Right forelimb (tissue), 1 donor: ENCODE measurements around the gene RIMOC1.
"Not testable (repeated sequence)": the region's sequence is repeated elsewhere in the genome, so short reads cannot be mapped to it uniquely, and the experiment has no call there.

Source experiments
- DNase-seq: peaks from one replicate; pipeline ENCODE4 v3.0.0-alpha.2; 2018

RIMOC1 gene

DNA sequence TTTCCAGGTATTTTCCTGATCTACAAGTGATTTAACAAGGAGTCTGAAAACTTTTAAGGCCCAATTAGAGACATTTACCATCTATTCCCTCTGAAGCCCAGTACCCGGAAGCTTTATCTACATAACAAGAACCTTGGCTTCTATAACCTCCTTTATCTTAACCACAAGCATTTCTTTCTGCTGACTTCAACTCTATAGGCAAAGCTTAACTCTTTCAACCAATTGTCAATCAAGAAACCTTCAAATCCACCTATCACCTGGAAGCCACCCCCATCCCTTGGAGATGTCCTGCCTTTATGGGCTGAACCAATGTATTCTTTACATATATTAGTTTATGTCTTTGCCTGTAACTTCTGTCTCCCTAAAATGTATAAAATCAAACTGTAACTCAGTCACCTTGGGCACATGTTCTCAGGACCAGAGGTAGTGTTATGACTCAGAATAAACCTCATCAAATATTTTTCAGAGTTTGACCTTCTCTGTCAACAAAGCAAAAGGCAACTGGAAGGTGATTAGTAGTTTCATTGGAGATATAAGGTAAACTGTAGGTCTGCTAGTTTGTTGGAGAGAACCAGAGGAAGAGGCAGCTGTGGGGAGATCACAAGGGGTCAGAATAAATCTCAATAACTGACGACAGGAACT is 13.0 kb upstream of the RIMOC1 start:
- no peak for DNase-seq

GRCh38 chr5:41892031-41892430 is 12.1 kb upstream of the RIMOC1 start:
- DNase-seq = no peak

- no peak for DNase-seq
Measured at GRCh38 chr5:41893074-41893851, 10.9 kb upstream of the RIMOC1 start.

DNA sequence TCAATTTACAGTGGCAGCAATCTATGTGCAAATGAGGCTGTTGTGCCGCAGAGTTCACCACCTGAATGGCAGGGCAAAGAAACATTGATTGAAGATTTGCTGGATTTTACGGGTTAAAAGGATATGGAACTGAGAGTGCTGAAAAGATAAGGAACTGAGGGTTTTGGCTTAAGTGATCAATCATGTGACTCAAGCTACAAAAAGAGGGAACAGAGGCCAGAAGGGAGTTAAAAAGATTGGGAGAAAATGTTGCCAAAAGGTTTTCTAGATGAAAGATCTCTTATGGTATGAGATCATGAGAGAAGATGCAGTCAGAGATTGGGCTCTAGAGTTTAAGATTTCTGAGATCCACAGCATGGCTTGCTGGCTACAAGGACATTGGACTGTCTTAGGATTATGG is 7.9 kb upstream of the RIMOC1 start:
- no peak for DNase-seq

- no peak for DNase-seq
Measured at GRCh38 chr5:41903382-41903891, 707 bp upstream of the RIMOC1 start.

GRCh38 chr5:41906151-41906550 is 2.0 kb downstream of the RIMOC1 start:
- DNase-seq = no peak

- no peak for DNase-seq
Measured at GRCh38 chr5:41908374-41909079, 4.4 kb downstream of the RIMOC1 start.

- no peak for DNase-seq
Measured at GRCh38 chr5:41918105-41918504, 14.0 kb downstream of the RIMOC1 start.

DNA sequence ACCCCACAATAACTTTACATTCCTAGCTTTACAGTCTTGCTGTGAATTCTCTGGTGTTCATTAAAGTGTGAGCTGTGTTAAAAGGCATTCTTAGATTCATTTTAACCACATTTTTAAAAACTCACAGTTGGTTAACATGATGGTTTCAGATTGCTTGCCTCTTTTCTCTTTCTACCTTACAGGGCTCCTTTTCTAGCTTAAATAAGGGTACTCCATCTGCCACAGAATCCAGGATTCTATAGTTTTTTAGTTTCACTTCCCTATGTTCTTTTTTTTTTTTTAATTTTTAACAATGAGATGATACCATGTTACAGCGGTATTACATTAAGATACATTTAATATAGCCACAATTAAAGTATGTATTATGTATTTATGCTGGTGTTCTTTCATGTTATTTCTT is 17.0 kb downstream of the RIMOC1 start:
- DNase-seq = no peak

- DNase-seq = no peak
Measured at GRCh38 chr5:41921874-41922273, 17.7 kb downstream of the RIMOC1 start.

- DNase-seq = no peak
Measured at GRCh38 chr5:41924526-41924871, 20.4 kb downstream of the RIMOC1 start.

- DNase-seq = peak; percentile 89
Measured at GRCh38 chr5:41924872-41925554, 20.9 kb downstream of the RIMOC1 start, which contains the start of gene FBXO4. Gene FBXO4 (plus strand): TSS chr5:41925281. CDS start chr5:41925310, 29 bp downstream.

GRCh38 chr5:41925555-41925951 is 21.4 kb downstream of the RIMOC1 start:
- DNase-seq = no peak

- DNase-seq = no peak
Measured at GRCh38 chr5:41927604-41928003, 23.5 kb downstream of the RIMOC1 start.

- no peak for DNase-seq
Measured at GRCh38 chr5:41929035-41929434, 24.9 kb downstream of the RIMOC1 start.

DNA sequence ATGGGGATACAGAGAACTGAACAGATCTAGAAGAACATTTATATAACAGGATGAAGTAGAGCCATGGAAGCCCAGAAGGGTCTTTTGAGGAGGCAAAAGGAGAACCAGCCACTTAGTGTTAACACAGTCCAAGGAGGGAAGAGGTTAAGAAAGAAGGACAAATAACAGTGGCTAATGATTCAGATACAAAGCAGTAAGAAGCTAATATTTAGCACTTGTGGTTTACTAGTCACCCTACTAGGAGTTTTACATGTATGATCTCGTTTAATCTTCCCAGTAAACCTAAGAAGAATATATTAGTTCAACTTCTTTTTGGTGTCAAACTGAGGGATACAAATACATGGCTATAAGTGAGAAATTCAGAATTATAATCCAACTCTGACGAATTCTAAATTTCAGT is 28.6 kb downstream of the RIMOC1 start:
- DNase-seq = no peak

DNA sequence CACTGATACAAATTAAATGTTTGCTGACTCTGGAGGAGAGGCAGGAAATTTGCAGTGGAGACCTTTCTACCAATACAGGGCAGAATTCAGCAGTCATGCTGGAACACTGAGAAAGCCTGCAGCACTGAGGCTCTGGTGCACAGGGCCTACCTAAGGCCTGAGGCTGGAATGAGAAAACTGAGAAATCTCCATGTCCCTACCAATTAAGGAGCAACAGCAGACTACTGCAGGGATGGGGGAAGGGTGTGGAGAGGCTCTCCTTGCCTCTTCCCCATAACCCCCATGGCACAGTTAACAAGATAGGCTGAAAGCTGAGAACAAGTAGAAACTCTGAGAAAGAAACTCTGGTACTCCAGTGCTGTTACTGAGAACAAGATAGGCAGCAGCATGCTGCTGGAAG is 31.4 kb downstream of the RIMOC1 start:
- no peak for DNase-seq

- no peak for DNase-seq
Measured at GRCh38 chr5:41940641-41941040, 36.5 kb downstream of the RIMOC1 start.

DNA sequence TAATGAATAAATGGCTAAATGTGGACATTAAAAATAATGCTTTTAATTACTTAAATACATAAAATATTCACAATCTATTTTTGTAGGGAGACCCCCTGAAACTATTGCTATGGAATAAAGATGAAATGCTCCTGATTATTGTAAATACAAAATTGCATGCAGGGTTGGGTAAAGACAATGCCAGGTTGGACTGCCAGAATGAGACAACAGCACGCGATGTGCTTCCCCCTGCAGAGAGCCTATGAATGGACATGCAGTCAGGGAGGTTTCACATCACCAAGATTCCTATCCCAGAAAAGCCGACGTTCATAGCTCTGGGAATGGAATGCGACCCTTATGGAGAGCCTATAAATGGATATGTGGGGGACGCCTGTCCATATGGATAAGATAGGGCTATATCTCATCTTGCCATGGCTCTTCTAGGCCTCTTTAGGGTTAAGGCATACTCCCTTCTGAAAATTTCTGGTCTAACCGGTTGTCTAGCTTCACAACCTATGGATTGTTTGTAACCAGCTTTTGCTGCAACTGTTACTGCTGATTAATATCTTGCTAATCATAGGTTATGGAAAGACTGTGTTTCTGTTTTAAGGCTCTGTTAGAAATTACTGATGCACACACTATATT is 41.3 kb downstream of the RIMOC1 start:
- not testable (repeated sequence) for DNase-seq

GRCh38 chr5:41951224-41951623 is 47.1 kb downstream of the RIMOC1 start:
- no peak for DNase-seq
